Breast epithelium (tissue), 3 donors: ENCODE results near the gene CACNB2.

ENCODE experiments used
- CTCF ChIP-seq, 3 donors: fragments of 450-650 bp; IDR thresholded peaks; one replicate each; pipeline ENCODE4 v1.5.1; 2016 to 2017; ENCODE audit warnings: antibody characterized with exemption in 3 of 3, mild to moderate bottlenecking in 3 of 3, moderate library complexity in 3 of 3
- POLR2A ChIP-seq: fragments of 450-650 bp; IDR thresholded peaks from one replicate; pipeline ENCODE4 v1.6.1; 2016; ENCODE audit warnings: antibody characterized with exemption, mild to moderate bottlenecking, moderate library complexity
- POLR2AphosphoS5 ChIP-seq, 3 donors: sonication (generic); formaldehyde crosslinking; IDR thresholded peaks; one replicate each; pipeline ENCODE4 v1.6.1; 2017; ENCODE audit warnings: antibody characterized with exemption in 3 of 3

GRCh38 chr10:18582803-18583202 is 442.6 kb downstream of the CACNB2 start:
- TF ChIP-seq CTCF (IDR thresholded peaks at IDR 0.05) (no peak), POLR2A (no peak), POLR2AphosphoS5 (IDR thresholded peaks at IDR 0.05) (no peak)
